SK-N-SH treated with all-trans-retinoic acid at 6 μM for 48 hours (cell line): ENCODE results near the gene SPDL1.

ENCODE experiments used
- ATAC-seq: fragments of 200-7000 bp; cut with Tn5 transposase; 3 replicates; pipeline ENCODE4 v1.9.1; 2020; ENCODE audit warnings: mild to moderate bottlenecking, moderate library complexity
- ARNTL ChIP-seq: fragments of 450-650 bp; formaldehyde crosslinking; IDR thresholded peaks from 2 replicates; pipeline ENCODE4 v1.5.0; 2020; ENCODE audit warnings: low read depth, mild to moderate bottlenecking, moderate library complexity, borderline replicate concordance
- BACH2 ChIP-seq: fragments of 250-450 bp; sonication (Bioruptor Pico); IDR thresholded peaks from 2 replicates; pipeline ENCODE4 v1.9.0; 2021; ENCODE audit warnings: mild to moderate bottlenecking, borderline replicate concordance
- CREB5 ChIP-seq: fragments of 250-450 bp; sonication (Bioruptor Pico); IDR thresholded peaks from 2 replicates; pipeline ENCODE4 v1.5.1; 2020; ENCODE audit warnings: low read depth, mild to moderate bottlenecking, moderate library complexity
- CSDC2 ChIP-seq: fragments of 250-450 bp; sonication (Bioruptor Pico); IDR thresholded peaks from 2 replicates; pipeline ENCODE4 v1.5.0; 2020; ENCODE audit warnings: mild to moderate bottlenecking, moderate library complexity
- CSRNP3 ChIP-seq: fragments of 250-450 bp; sonication (Bioruptor Pico); IDR thresholded peaks from 2 replicates; pipeline ENCODE4 v1.5.1; 2021; ENCODE audit warnings: mild to moderate bottlenecking, moderate library complexity
- ESRRG ChIP-seq: fragments of 250-450 bp; sonication (Bioruptor Pico); IDR thresholded peaks from 2 replicates; pipeline ENCODE4 v1.6.1; 2021; ENCODE audit warnings: mild to moderate bottlenecking
- GLIS3 ChIP-seq: fragments of 250-450 bp; sonication (Bioruptor Pico); IDR thresholded peaks from 2 replicates; pipeline ENCODE4 v1.5.0; 2020; ENCODE audit warnings: mild to moderate bottlenecking, moderate library complexity
- ISL1 ChIP-seq: fragments of 250-450 bp; sonication (Bioruptor Pico); IDR thresholded peaks from 2 replicates; pipeline ENCODE4 v2.1.2; 2022; ENCODE audit warnings: mild to moderate bottlenecking, moderate library complexity
- OSR1 ChIP-seq: fragments of 250-450 bp; sonication (Bioruptor Pico); IDR thresholded peaks from 2 replicates; pipeline ENCODE4 v1.8.0; 2022; ENCODE audit warnings: moderate library complexity, mild to moderate bottlenecking, inconsistent platforms
- PATZ1 ChIP-seq: fragments of 250-450 bp; sonication (Bioruptor Pico); IDR thresholded peaks from 2 replicates; pipeline ENCODE4 v1.8.0; 2020; ENCODE audit warnings: mild to moderate bottlenecking, moderate library complexity, borderline replicate concordance
- POU6F1 ChIP-seq: fragments of 250-450 bp; sonication (Bioruptor Pico); IDR thresholded peaks from 2 replicates; pipeline ENCODE4 v1.8.0; 2021; ENCODE audit warnings: low read depth, mild to moderate bottlenecking, moderate library complexity, borderline replicate concordance
- PPARA ChIP-seq: fragments of 250-450 bp; sonication (Bioruptor Pico); IDR thresholded peaks from 2 replicates; pipeline ENCODE4 v1.5.0; 2020; ENCODE audit warnings: mild to moderate bottlenecking, borderline replicate concordance
- RARB ChIP-seq: fragments of 250-450 bp; sonication (Bioruptor Pico); IDR thresholded peaks from 2 replicates; pipeline ENCODE4 v1.8.0; 2021; ENCODE audit warnings: mild to moderate bottlenecking, moderate library complexity
- SNAI2 ChIP-seq: fragments of 250-450 bp; sonication (Bioruptor Pico); IDR thresholded peaks from 2 replicates; pipeline ENCODE4 v1.5.0; 2020; ENCODE audit warnings: mild to moderate bottlenecking, moderate library complexity
- TCF4 ChIP-seq: fragments of 250-450 bp; sonication (Bioruptor Pico); IDR thresholded peaks from 2 replicates; pipeline ENCODE4 v1.8.0; 2021; ENCODE audit warnings: mild to moderate bottlenecking, moderate library complexity, borderline replicate concordance
- TOX ChIP-seq: fragments of 250-450 bp; sonication (Bioruptor Pico); IDR thresholded peaks from 2 replicates; pipeline ENCODE4 v1.8.0; 2021; ENCODE audit warnings: mild to moderate bottlenecking, moderate library complexity, borderline replicate concordance
- TSHZ2 ChIP-seq: fragments of 250-450 bp; sonication (Bioruptor Pico); IDR thresholded peaks from 2 replicates; pipeline ENCODE4 v1.5.0; 2020; ENCODE audit warnings: mild to moderate bottlenecking, moderate library complexity
- ZC3H10 ChIP-seq: fragments of 250-450 bp; sonication (Bioruptor Pico); IDR thresholded peaks from 2 replicates; pipeline ENCODE4 v1.5.1; 2021; ENCODE audit warnings: mild to moderate bottlenecking, moderate library complexity
- ZFP3 ChIP-seq: fragments of 250-450 bp; sonication (Bioruptor Pico); IDR thresholded peaks from 2 replicates; pipeline ENCODE4 v1.5.0; 2020; ENCODE audit warnings: mild to moderate bottlenecking, moderate library complexity
- ZFP30 ChIP-seq: fragments of 450-650 bp; formaldehyde crosslinking; IDR thresholded peaks from 2 replicates; pipeline ENCODE4 v1.5.0; 2022; ENCODE audit warnings: mild to moderate bottlenecking, moderate library complexity
- ZNF565 ChIP-seq: fragments of 450-650 bp; formaldehyde crosslinking; conservative IDR thresholded peaks from 2 replicates; pipeline ENCODE4 v1.5.0; 2020; ENCODE audit warnings: low read depth, mild to moderate bottlenecking, moderate library complexity
- ZNF70 ChIP-seq: fragments of 450-650 bp; formaldehyde crosslinking; IDR thresholded peaks from 2 replicates; pipeline ENCODE4 v1.5.0; 2020; ENCODE audit warnings: mild to moderate bottlenecking, moderate library complexity
- ZNF8 ChIP-seq: fragments of 450-650 bp; formaldehyde crosslinking; IDR thresholded peaks from 2 replicates; pipeline ENCODE4 v1.5.0; 2020; ENCODE audit warnings: mild to moderate bottlenecking, moderate library complexity

The SPDL1 gene

GRCh38 chr5:169602535-169602934 lies 19.0 kb downstream of the SPDL1 start:
- TF ChIP-seq CSRNP3 (CRISPR knock-in tag) (0 out of 2 replicates have a peak, but pooled peaks have one; percentile 22), PPARA (CRISPR knock-in tag) (no peak), ZC3H10 (CRISPR knock-in tag) (peak; percentile 84), PATZ1 (CRISPR knock-in tag) (peak; percentile 89; the same call in 1 of the 2 replicates), TSHZ2 (no peak), RARB (no peak), GLIS3 (CRISPR knock-in tag) (no peak), SNAI2 (CRISPR knock-in tag) (no peak), ZFP3 (CRISPR knock-in tag) (no peak), POU6F1 (CRISPR knock-in tag) (no peak), BACH2 (CRISPR knock-in tag) (no peak), ISL1 (CRISPR knock-in tag) (peak; percentile 100), CREB5 (CRISPR knock-in tag) (peak; percentile 76), ZNF8 (CRISPR knock-in tag) (no peak), ZNF70 (CRISPR knock-in tag) (no peak), ARNTL (CRISPR knock-in tag) (no peak), TCF4 (no peak), TOX (CRISPR knock-in tag) (no peak), ZFP30 (CRISPR knock-in tag) (no peak), OSR1 (CRISPR knock-in tag) (no peak), CSDC2 (CRISPR knock-in tag) (no peak), ESRRG (CRISPR knock-in tag) (0 out of 2 replicates have a peak, but pooled peaks have one; percentile 32), ZNF565 (no peak)
- peak; percentile 83 for ATAC-seq

GRCh38 chr5:169606279-169606678 lies 22.7 kb downstream of the SPDL1 start:
- TF ChIP-seq PATZ1 (CRISPR knock-in tag): no peak
- ATAC-seq: no peak
